GM12878 (cell line): ENCODE results near the gene OR6X1. TPM values are rescaled to one million over a fixed set of nuclear protein-coding genes. Genes with fewer than 3 reads are reported as not detected.
"Not testable (repeated sequence)": the region's sequence is repeated elsewhere in the genome, so short reads cannot be mapped to it uniquely, and the experiment has no call there.

Experiments
- ATAC-seq: fragments of 200-7000 bp; cut with Tn5 transposase; 3 replicates; pipeline ENCODE4 v1.9.1; 2020; ENCODE audit warnings: mild to moderate bottlenecking, moderate library complexity
- BruUV-seq: library from RNA; stranded (reverse); fragments of 400-500 nt; replicated peaks from 2 replicates; lab custom pipeline; 2021; lab: Mats Ljungman, UMichigan
- CTCF ChIA-PET: fragments of 300-600 bp; sonication (Branson Sonifier 250); formaldehyde crosslinking; extraction: SDS; loops from one replicate; lab custom pipeline; 2021; ENCODE audit warnings: inconsistent platforms; lab: Yijun Ruan, JAX
- POLR2A ChIA-PET: fragments of 350-600 bp; formaldehyde crosslinking; extraction: SDS; loops from one replicate; lab custom pipeline; 2021; ENCODE audit warnings: inconsistent platforms; lab: Charles Lee
- RAD21 ChIA-PET: fragments of 300-600 bp; sonication (Branson Sonifier 250); formaldehyde crosslinking; loops from one replicate; lab custom pipeline; 2023; ENCODE audit warnings: antibody characterized with exemption; ENCODE audit not compliant: unreplicated experiment; lab: Charles Lee
- SMC1A ChIA-PET: fragments of 300-600 bp; sonication (Branson Sonifier 250); formaldehyde crosslinking; loops from one replicate; lab custom pipeline; 2023; ENCODE audit not compliant: unreplicated experiment, uncharacterized antibody; lab: Charles Lee
- DNase-seq: peaks from one replicate; pipeline ENCODE4 v3.0.0-alpha.2; 2011; ENCODE audit warnings: low read depth, low spot score
- FAIRE-seq: peaks from 3 replicates; lab custom pipeline; 2011; peaks lifted over from hg19 to GRCh38; lab: Jason Lieb, UNC
- H2AFZ ChIP-seq: 2 replicates; pipeline ENCODE4 v1.6.0; 2011; ENCODE audit warnings: low read depth, low read length, control low read depth; ENCODE audit not compliant: control insufficient read depth
- H3K27ac ChIP-seq: 2 replicates; pipeline ENCODE4 v1.5.1; 2011; ENCODE audit warnings: control low read depth; ENCODE audit not compliant: control insufficient read depth, insufficient read depth
- H3K27me3 ChIP-seq, 2 experiments: replicated peaks in 1 of 2; 2 replicates each; pipeline versions ENCODE4 v1.6.0 to v1.6.1; 2011; ENCODE audit warnings: low read length in 1 of 2; ENCODE audit not compliant: control insufficient read depth in 2 of 2, insufficient read depth in 2 of 2
- H3K36me3 ChIP-seq, 2 experiments: 2 replicates each; pipeline ENCODE4 v1.5.1; 2011; ENCODE audit warnings: low read length in 1 of 2; ENCODE audit not compliant: control insufficient read depth in 2 of 2, insufficient read depth in 2 of 2
- H3K4me1 ChIP-seq: 2 replicates; pipeline ENCODE4 v1.6.1; 2011; ENCODE audit warnings: mild to moderate bottlenecking, low read length, moderate library complexity, mixed read lengths; ENCODE audit not compliant: control insufficient read depth, insufficient read depth
- H3K4me2 ChIP-seq: 2 replicates; pipeline ENCODE4 v1.6.0; 2011; ENCODE audit warnings: control low read depth; ENCODE audit not compliant: control insufficient read depth, insufficient read depth
- H3K4me3 ChIP-seq: fragments of 200-600 bp; sonication (generic); 2 replicates; pipeline ENCODE4 v1.5.1; 2016
- H3K79me2 ChIP-seq: 2 replicates; pipeline ENCODE4 v1.6.0; 2011; ENCODE audit warnings: low read length; ENCODE audit not compliant: control insufficient read depth, insufficient read depth
- H3K9ac ChIP-seq: 2 replicates; pipeline ENCODE4 v1.8.0; 2011; ENCODE audit warnings: low read length, control low read depth, mixed read lengths; ENCODE audit not compliant: control insufficient read depth, insufficient read depth
- H3K9me3 ChIP-seq: replicated peaks from 3 replicates; pipeline ENCODE4 v1.5.1; 2011; ENCODE audit warnings: mild to moderate bottlenecking, low read length; ENCODE audit not compliant: control insufficient read depth, insufficient read depth
- H4K20me1 ChIP-seq: 2 replicates; pipeline ENCODE4 v1.6.0; 2011; ENCODE audit not compliant: control insufficient read depth, insufficient read depth
- BHLHE40 ChIP-seq, 2 experiments: fragments of 450-650 bp in 1 of 2; IDR thresholded peaks; 2 replicates each; pipeline ENCODE4 v1.6.1; 2011 to 2017; ENCODE audit warnings: low read depth in 2 of 2, borderline replicate concordance in 1 of 2, improper control_type of control experiment in 1 of 2, low read length in 1 of 2, mild to moderate bottlenecking in 1 of 2
- BRCA1 ChIP-seq: IDR thresholded peaks from 2 replicates; pipeline ENCODE4 v1.6.1; 2011; ENCODE audit warnings: low read depth, low read length, improper control_type of control experiment
- CHD1 ChIP-seq: IDR thresholded peaks from 2 replicates; pipeline ENCODE4 v1.6.1; 2012; ENCODE audit warnings: low read depth, low read length, improper control_type of control experiment
- CHD4 ChIP-seq: fragments of 200-600 bp; sonication (generic); IDR thresholded peaks from 2 replicates; pipeline ENCODE4 v1.6.1; 2016; ENCODE audit warnings: mild to moderate bottlenecking
- DPF2 ChIP-seq: fragments of 450-650 bp; IDR thresholded peaks from 2 replicates; pipeline ENCODE4 v1.6.1; 2017; ENCODE audit warnings: mild to moderate bottlenecking
- EP300 ChIP-seq, 2 experiments: fragments of 150-350 bp in 1 of 2; IDR thresholded peaks; 2 replicates each; pipeline ENCODE4 v1.6.1; 2011 to 2012; ENCODE audit warnings: low read depth in 2 of 2, low read length in 2 of 2, borderline replicate concordance in 1 of 2, improper control_type of control experiment in 1 of 2, inconsistent platforms in 1 of 2; ENCODE audit not compliant: control insufficient read depth in 1 of 2
- EZH2 ChIP-seq: IDR thresholded peaks from 2 replicates; pipeline ENCODE4 v1.6.1; 2012; ENCODE audit warnings: low read depth, mild to moderate bottlenecking, control low read depth, inconsistent platforms, low read length, borderline replicate concordance; ENCODE audit not compliant: control insufficient read depth
- FOS ChIP-seq: IDR thresholded peaks from 3 replicates; pipeline ENCODE4 v1.6.1; 2011; ENCODE audit warnings: borderline replicate concordance; ENCODE audit not compliant: insufficient read length; ENCODE audit errors: extremely low read depth
- HCFC1 ChIP-seq: fragments of 150-350 bp; IDR thresholded peaks from 2 replicates; pipeline ENCODE4 v1.6.1; 2014; ENCODE audit warnings: low read length
- KDM1A ChIP-seq: fragments of 200-600 bp; sonication (generic); IDR thresholded peaks from 2 replicates; pipeline ENCODE4 v1.6.1; 2016; ENCODE audit warnings: borderline replicate concordance
- SMAD1 ChIP-seq: fragments of 450-650 bp; IDR thresholded peaks from 2 replicates; pipeline ENCODE4 v1.6.1; 2018; ENCODE audit warnings: mild to moderate bottlenecking, low read depth; ENCODE audit not compliant: partially characterized antibody
- SREBF1 ChIP-seq: IDR thresholded peaks from 2 replicates; pipeline ENCODE4 v1.6.1; 2012; ENCODE audit warnings: mild to moderate bottlenecking, low read length
- TCF7 ChIP-seq: IDR thresholded peaks from 2 replicates; pipeline ENCODE4 v1.6.1; 2014; ENCODE audit warnings: antibody characterized with exemption, borderline replicate concordance
- WGBS: methylation state at CpG from one replicate; pipeline ENCODE4 v1.1.6; 2016; ENCODE audit warnings: low lambda C conversion rate; ENCODE audit not compliant: insufficient replicate concordance, insufficient coverage; ENCODE audit errors: missing lambda C conversion rate; 5-methylcytosine and 5-hydroxymethylcytosine counted together
- in situ Hi-C: fragments of 300-500 bp; cut with MboI; formaldehyde crosslinking; loops from 9 replicates; pipeline ENCODE4 v1.14.3; 2018; ENCODE audit warnings: mixed read lengths
- intact Hi-C: fragments of 100-400 bp; cut with micrococcal nuclease; formaldehyde crosslinking; loops from one replicate; pipeline ENCODE4 v1.14.2; 2022; ENCODE audit not compliant: unreplicated experiment
- polyA plus RNA-seq, 11 experiments: library from polyadenylated mRNA; depleted of rRNA in 4 of 11; unstranded in 6 of 11; stranded (reverse) in 5 of 11; fragments of >200 nt; fragmentation: Nextera tagmentation in 4 of 11; fragmentation: Illumina TruSeq in 1 of 11; extraction: Ambion mirVana in 4 of 11; extraction: Trizol in 1 of 11; gene quantifications; 1 replicate in 1 of 11; 2 replicates in 10 of 11; pipeline versions ENCODE4 v1.2.1 to v1.2.3, GENCODE V29; 2011 to 2016; ENCODE audit warnings: inconsistent platforms in 2 of 11, missing spikeins in 2 of 11, low read depth in 1 of 11
- total RNA-seq, 4 experiments: library from RNA; depleted of rRNA in 3 of 4; stranded (reverse); fragments of >200 nt in 3 of 4; fragmentation: Illumina TruSeq in 1 of 4; extraction: Trizol in 1 of 4; gene quantifications; 2 replicates each; pipeline versions ENCODE4 v1.2.1 to v1.2.3, GENCODE V29; 2013 to 2021

The OR6X1 gene
- total and polyA plus RNA-seq, 10 of the 15 experiments (the other 5 are each of a cell fraction or from before 2014, with no cell fraction given) = not detected

GRCh38 chr11:123748349-123748748, 6.0 kb downstream of the OR6X1 start:
- WGBS = 49% methylated on average over 2 of the region's 2 CpGs
- ATAC-seq, BruUV-seq, H3K79me2 ChIP-seq, H3K27me3 ChIP-seq, H3K9ac ChIP-seq, H2AFZ ChIP-seq, SMC1A ChIA-PET, H3K9me3 ChIP-seq, RAD21 ChIA-PET, H3K36me3 ChIP-seq, FAIRE-seq, DNase-seq, H3K27ac ChIP-seq, H3K4me2 ChIP-seq, H3K4me1 ChIP-seq, in situ Hi-C loops, intact Hi-C loops, H4K20me1 ChIP-seq, H3K4me3 ChIP-seq, POLR2A ChIA-PET: not testable (repeated sequence)
- CTCF ChIA-PET = interaction anchor here (2.0 kb wide), 1 partner anchor 41 kb away, joined by 6 read pairs; no protein-coding TSS in a partner anchor

GRCh38 chr11:123745764-123746451, 8.4 kb downstream of the OR6X1 start:
- ChIA-PET RAD21 (interaction anchor here (0.6 kb wide), 1 partner anchor 119 kb away, joined by 3 read pairs; no protein-coding TSS in a partner anchor), POLR2A (no interaction called here)
- Histone ChIP-seq H3K79me2 (peaks cover 8% of the 10 kb centered on the region), H4K20me1 (no peaks in the 10 kb centered on the region)
- TF ChIP-seq SREBF1 = no peak
- no peak for TF ChIP-seq EZH2
- TF ChIP-seq HCFC1 = no peak
- TF ChIP-seq CHD4 = no peak
- no peak for TF ChIP-seq BHLHE40 (IDR thresholded peaks at IDR 0.05; ENCODE audit: borderline replicate concordance in 1 of 2, low read depth in 2 of 2, low read length in 1 of 2)
- no peak for TF ChIP-seq CHD1
- TF ChIP-seq FOS = no peak
- no peak for TF ChIP-seq SMAD1
- TF ChIP-seq BRCA1 = no peak
- TF ChIP-seq DPF2 = no peak
- TF ChIP-seq EP300 (IDR thresholded peaks at IDR 0.05; ENCODE audit: borderline replicate concordance in 1 of 2, control insufficient read depth in 1 of 2, low read depth in 2 of 2, low read length in 2 of 2) = no peak
- no peak for TF ChIP-seq TCF7
- TF ChIP-seq KDM1A = no peak
- TF ChIP-seq, all 136 proteins: peak for 0
- no TSS peak for BruUV-seq
- H3K9ac ChIP-seq = no peak overlapping the region
- H3K36me3 ChIP-seq = no peaks in the 10 kb centered on the region
- no peak overlapping the region for H3K27ac ChIP-seq
- FAIRE-seq (no peak), DNase-seq (no peak), ATAC-seq (no peak)
- ChIA-PET SMC1A (interaction anchor here (1.2 to 2.1 kb wide), 2 partner anchors 10 to 318 kb away, joined by 3 to 7 read pairs; partner anchors contain the start of gene OR6X1), CTCF (interaction anchor here (0.6 to 0.7 kb wide), 3 partner anchors 173 to 1165 kb away, joined by 3 to 4 read pairs (median 4); no protein-coding TSS in a partner anchor)
- no peaks in the 10 kb centered on the region for H3K9me3 ChIP-seq
- in situ Hi-C loops (no loop called here), intact Hi-C loops (no loop called here)
- no peak overlapping the region for H2AFZ ChIP-seq
- H3K4me2 ChIP-seq = no peak overlapping the region
- WGBS = 50% methylated on average over 2 of the region's 2 CpGs
- no peaks in the 10 kb centered on the region for H3K27me3 ChIP-seq
- H3K4me1 ChIP-seq = no peaks in the 10 kb centered on the region
- H3K4me3 ChIP-seq = no peak overlapping the region
